Gastrocnemius medialis (tissue), 4 donors: ENCODE measurements around the gene CELSR2. TPM values are rescaled to one million over a fixed set of nuclear protein-coding genes. Genes with fewer than 3 reads are reported as not detected.

ENCODE experiments used
- ATAC-seq, 2 donors: fragments of 150-250 bp; one replicate each; pipeline ENCODE4 v1.9.1; 2016
- DNase-seq, 2 donors: peaks; one replicate each; pipeline ENCODE4 v3.0.0-alpha.2; 2019
- H3K27ac ChIP-seq, 4 donors: fragments of 200-600 bp; sonication (generic); 1 replicate in 1 of 4; 2 replicates in 3 of 4; pipeline ENCODE4 v1.5.1; 2016 to 2018; ENCODE audit warnings: mild to moderate bottlenecking in 2 of 4, moderate library complexity in 1 of 4
- H3K27me3 ChIP-seq, 3 donors: fragments of 200-600 bp; sonication (generic) in 2 of 3; 1 replicate in 1 of 3; 2 replicates in 2 of 3; pipeline versions ENCODE4 v1.5.1 to v1.6.0; 2016 to 2019; ENCODE audit warnings: mild to moderate bottlenecking in 1 of 3, moderate library complexity in 1 of 3
- H3K36me3 ChIP-seq, 2 donors: fragments of 200-600 bp; sonication (generic) in 1 of 2; one replicate each; pipeline ENCODE4 v1.5.1; 2017 to 2018
- H3K4me1 ChIP-seq, 2 donors: fragments of 200-600 bp; sonication (generic) in 1 of 2; one replicate each; pipeline ENCODE4 v1.5.1; 2016 to 2017; ENCODE audit warnings: mild to moderate bottlenecking in 2 of 2
- H3K4me3 ChIP-seq, 4 donors: fragments of 200-600 bp; sonication (generic) in 3 of 4; 1 replicate in 1 of 4; 2 replicates in 3 of 4; pipeline ENCODE4 v1.5.1; 2016 to 2019; ENCODE audit warnings: mild to moderate bottlenecking in 2 of 4
- H3K9me3 ChIP-seq, 3 donors: fragments of 200-600 bp; sonication (generic) in 2 of 3; 1 replicate in 1 of 3; 2 replicates in 2 of 3; pipeline ENCODE4 v1.5.1; 2016 to 2019
- POLR2A ChIP-seq, 2 donors: fragments of 450-650 bp; IDR thresholded peaks; one replicate each; pipeline ENCODE4 v1.6.1; 2017; ENCODE audit warnings: antibody characterized with exemption in 2 of 2, mild to moderate bottlenecking in 2 of 2, moderate library complexity in 2 of 2
- in situ Hi-C, 4 donors: fragments of 200-750 bp; cut with MboI; loops; one replicate each; pipeline versions ENCODE4 v1.15.0 to v1.8.0; 2017; ENCODE audit warnings: low sequenced_read_pairs in 4 of 4
- intact Hi-C: fragments of 100-400 bp; cut with DNase I; formaldehyde crosslinking; loops from one replicate; pipeline ENCODE4 v1.15.1; 2023; ENCODE audit warnings: low total_unique reads
- total RNA-seq, 4 donors: library from RNA; depleted of rRNA; stranded (reverse); fragments of >200 nt; gene quantifications; one replicate each; pipeline versions ENCODE4 v1.1.0 to v1.2.3, GENCODE V29; 2016
- TF ChIP-seq, protein P1 (sequence below), 5 experiments: fragments of 450-650 bp in 3 of 5; fragments of 200-600 bp in 2 of 5; sonication (generic) in 2 of 5; IDR thresholded peaks in 4 of 5; conservative IDR thresholded peaks in 1 of 5; 1 replicate in 4 of 5; 2 replicates in 1 of 5; pipeline ENCODE4 v1.5.1; 2016 to 2019; ENCODE audit warnings: antibody characterized with exemption in 5 of 5, mild to moderate bottlenecking in 3 of 5, moderate library complexity in 3 of 5

The CELSR2 gene
- total RNA-seq, 4 donors from 2014 or later, result 5.8 to 12.5 (median 7.9) TPM

GRCh38 chr1:109306832-109307273 lies 57.5 kb downstream of the CELSR2 start, which contains the start of gene MYBPHL:
MYBPHL (minus strand) TSS chr1:109307011; CDS start chr1:109306991, 20 bp downstream.
- in situ Hi-C loops, result no loop called here
- intact Hi-C loops, result no loop called here
- H3K36me3 ChIP-seq, result peaks cover 0 to 30% of the 10 kb centered on the region in 2 donors
- DNase-seq (no peak), ATAC-seq (no peak)
- peaks cover 20 to 49% of the 10 kb centered on the region in 2 donors for H3K4me1 ChIP-seq
- no peaks in the 10 kb centered on the region for H3K9me3 ChIP-seq
- no peak for TF ChIP-seq POLR2A (IDR thresholded peaks at IDR 0.05)
- TF ChIP-seq, protein P1, sequence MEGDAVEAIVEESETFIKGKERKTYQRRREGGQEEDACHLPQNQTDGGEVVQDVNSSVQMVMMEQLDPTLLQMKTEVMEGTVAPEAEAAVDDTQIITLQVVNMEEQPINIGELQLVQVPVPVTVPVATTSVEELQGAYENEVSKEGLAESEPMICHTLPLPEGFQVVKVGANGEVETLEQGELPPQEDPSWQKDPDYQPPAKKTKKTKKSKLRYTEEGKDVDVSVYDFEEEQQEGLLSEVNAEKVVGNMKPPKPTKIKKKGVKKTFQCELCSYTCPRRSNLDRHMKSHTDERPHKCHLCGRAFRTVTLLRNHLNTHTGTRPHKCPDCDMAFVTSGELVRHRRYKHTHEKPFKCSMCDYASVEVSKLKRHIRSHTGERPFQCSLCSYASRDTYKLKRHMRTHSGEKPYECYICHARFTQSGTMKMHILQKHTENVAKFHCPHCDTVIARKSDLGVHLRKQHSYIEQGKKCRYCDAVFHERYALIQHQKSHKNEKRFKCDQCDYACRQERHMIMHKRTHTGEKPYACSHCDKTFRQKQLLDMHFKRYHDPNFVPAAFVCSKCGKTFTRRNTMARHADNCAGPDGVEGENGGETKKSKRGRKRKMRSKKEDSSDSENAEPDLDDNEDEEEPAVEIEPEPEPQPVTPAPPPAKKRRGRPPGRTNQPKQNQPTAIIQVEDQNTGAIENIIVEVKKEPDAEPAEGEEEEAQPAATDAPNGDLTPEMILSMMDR (IDR thresholded peaks at IDR 0.05 in 4 of 5, conservative IDR thresholded peaks at IDR 0.05 in 1 of 5), result no peak
- H3K27ac ChIP-seq, result peak within 1 kb of the TSS in 3 of 4 donors; percentile 52 to 74 (median 58)
- H3K4me3 ChIP-seq, result no peak within 1 kb of the TSS
- no peaks in the 10 kb centered on the region for H3K27me3 ChIP-seq

- TF ChIP-seq POLR2A (IDR thresholded peaks at IDR 0.05), result no peak
- TF ChIP-seq, protein P1 (IDR thresholded peaks at IDR 0.05 in 4 of 5, conservative IDR thresholded peaks at IDR 0.05 in 1 of 5), result no peak
- Histone ChIP-seq H3K4me3 (no peak overlapping the region), H3K4me1 (peaks cover 20 to 49% of the 10 kb centered on the region in 2 donors), H3K27me3 (no peaks in the 10 kb centered on the region), H3K9me3 (no peaks in the 10 kb centered on the region), H3K27ac (peak overlapping the region in 3 of 4 donors; percentile 52 to 74 (median 58)), H3K36me3 (peaks cover 0 to 36% of the 10 kb centered on the region in 2 donors)
- in situ Hi-C loops (no loop called here), intact Hi-C loops (no loop called here)
- ATAC-seq (peak; percentile 24 to 49), DNase-seq (peak; percentile 49 to 59)
Observed at GRCh38 chr1:109307274-109308021, 58.1 kb downstream of the CELSR2 start.

DNA sequence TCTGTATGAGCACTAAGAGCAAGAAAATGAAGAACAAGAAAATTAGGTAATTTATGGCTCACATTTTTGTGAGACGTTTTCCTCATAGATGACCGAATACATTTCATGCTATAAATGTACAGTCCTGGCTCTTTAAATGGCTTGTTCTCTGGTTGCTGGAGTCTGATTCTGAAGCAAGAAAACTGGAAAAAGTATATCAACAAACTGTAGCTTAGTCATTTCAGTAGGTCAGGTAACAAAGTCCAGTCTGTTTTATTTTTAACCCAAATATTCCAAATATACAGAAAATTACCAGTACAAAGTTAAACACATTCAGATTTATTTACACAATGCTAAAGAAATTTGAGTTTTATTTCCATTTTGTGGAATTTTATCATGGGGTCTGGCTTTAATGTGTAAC lies 60.0 kb downstream of the CELSR2 start:
- Histone ChIP-seq H3K27me3 (no peaks in the 10 kb centered on the region), H3K4me1 (peaks cover 28 to 59% of the 10 kb centered on the region in 2 donors), H3K36me3 (peaks cover 0 to 55% of the 10 kb centered on the region in 2 donors), H3K4me3 (no peak overlapping the region), H3K27ac (no peak overlapping the region), H3K9me3 (no peaks in the 10 kb centered on the region)
- intact Hi-C loops (no loop called here), in situ Hi-C loops (no loop called here)
- DNase-seq (no peak), ATAC-seq (no peak)
- TF ChIP-seq, protein P1 (IDR thresholded peaks at IDR 0.05 in 4 of 5, conservative IDR thresholded peaks at IDR 0.05 in 1 of 5), result no peak
- TF ChIP-seq POLR2A (IDR thresholded peaks at IDR 0.05), result no peak

DNA sequence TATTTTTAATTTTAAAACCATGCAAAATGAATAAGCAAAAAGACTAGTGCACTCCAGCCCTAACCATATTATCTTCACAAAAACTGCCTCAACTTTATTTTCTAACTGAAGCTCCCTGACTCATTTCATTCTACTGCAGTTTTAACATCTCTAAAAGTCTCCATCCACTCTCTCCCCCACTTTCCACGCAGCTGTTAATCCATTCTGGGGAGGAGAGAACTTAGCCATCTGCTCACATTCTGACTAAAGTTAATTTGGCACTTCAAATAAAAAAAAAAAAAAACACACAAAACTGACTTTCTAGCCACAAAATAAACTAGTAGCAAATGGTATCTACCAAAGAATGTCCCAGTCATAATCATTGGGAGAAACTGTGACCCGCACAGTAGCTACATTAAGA lies 62.9 kb downstream of the CELSR2 start:
- no peak overlapping the region for H3K4me3 ChIP-seq
- TF ChIP-seq, protein P1 (IDR thresholded peaks at IDR 0.05 in 4 of 5, conservative IDR thresholded peaks at IDR 0.05 in 1 of 5), result no peak
- TF ChIP-seq POLR2A (IDR thresholded peaks at IDR 0.05), result no peak
- ATAC-seq (no peak), DNase-seq (no peak)
- peaks cover 0 to 83% of the 10 kb centered on the region in 2 donors for H3K36me3 ChIP-seq
- no peak overlapping the region for H3K27ac ChIP-seq
- H3K9me3 ChIP-seq, result no peaks in the 10 kb centered on the region
- in situ Hi-C loops (no loop called here), intact Hi-C loops (no loop called here)
- peaks cover 16 to 31% of the 10 kb centered on the region in 2 donors for H3K4me1 ChIP-seq
- H3K27me3 ChIP-seq, result no peaks in the 10 kb centered on the region
